GM21723 (cell line): ENCODE results near the gene ZBED1.
"Not testable (repeated sequence)": the region's sequence is repeated elsewhere in the genome, so short reads cannot be mapped to it uniquely, and the experiment has no call there.

Source experiments
- ATAC-seq: cut with Tn5 transposase; IDR thresholded peaks from one replicate; pipeline ENCODE4 v1.9.1; 2021; ENCODE audit warnings: mild to moderate bottlenecking, moderate library complexity; ENCODE audit not compliant: unreplicated experiment

The ZBED1 gene

DNA sequence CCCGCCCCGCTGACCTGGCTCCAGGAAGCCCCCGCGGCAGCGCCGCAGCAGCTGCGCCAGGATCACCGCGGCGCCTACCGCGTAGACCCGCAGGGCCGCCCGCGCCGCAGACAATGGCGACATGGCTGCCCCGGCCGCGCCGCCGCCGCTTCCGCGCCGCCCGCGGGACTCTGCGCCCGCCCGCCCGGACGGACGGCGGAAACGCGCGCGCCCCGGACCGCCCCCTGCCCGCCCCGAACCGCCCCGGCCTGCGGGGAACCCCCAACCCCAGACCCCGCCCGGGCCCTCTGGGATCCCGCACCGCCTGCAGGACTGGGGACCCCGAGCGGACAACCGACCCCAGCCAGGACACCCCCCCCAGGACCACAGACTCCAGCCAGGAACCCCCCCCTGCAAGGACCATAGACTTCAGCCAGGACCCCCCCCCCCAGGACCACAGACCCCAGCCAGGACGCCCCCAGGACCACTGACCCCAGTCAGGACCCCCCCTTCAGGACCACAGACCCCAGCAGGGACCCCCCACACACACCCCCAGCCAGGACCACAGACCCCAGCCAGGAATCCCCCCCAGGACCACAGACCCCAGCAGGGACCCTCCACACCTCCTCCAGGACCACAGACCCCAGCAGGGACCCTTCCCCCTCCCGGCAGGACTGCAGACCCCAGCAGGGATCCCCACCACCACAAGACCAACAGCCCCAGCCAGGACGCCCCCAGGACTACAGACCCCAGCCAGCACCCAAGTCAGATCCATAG is at the start of gene ZBED1, which contains the start of gene DHRSX:
Gene ZBED1 (minus strand): TSS at position 174 of the 756 bp plus-strand sequence. CDS start 10,257 bp downstream, outside the sequence.
Gene DHRSX (minus strand): TSS at position 174 of the 756 bp plus-strand sequence. CDS start 51 bp downstream, at position 123.
- peak; percentile 75 for ATAC-seq

DNA sequence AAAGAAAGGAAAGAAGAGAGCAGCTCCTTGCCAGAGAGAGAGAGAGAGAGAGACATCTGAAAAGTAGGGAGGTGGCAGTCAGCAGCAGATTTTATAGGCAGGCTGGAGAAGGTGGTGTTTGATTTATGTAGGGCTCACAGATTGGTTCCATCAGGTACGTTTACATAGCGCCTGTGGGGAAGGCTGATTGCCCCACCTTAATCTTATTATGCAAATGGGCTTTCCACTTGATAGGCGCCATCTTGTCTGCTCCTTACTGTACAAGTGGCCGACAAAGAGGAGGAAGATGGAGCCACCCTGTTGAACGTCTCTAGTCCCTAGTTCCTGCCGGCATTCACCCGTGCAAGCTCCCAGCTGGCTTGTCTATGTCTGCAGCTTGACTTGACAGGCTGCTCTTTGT is 49.1 kb upstream of the ZBED1 start:
- ATAC-seq, result no peak

- no peak for ATAC-seq
These were observed 48.1 kb upstream of the ZBED1 start for GRCh38 chrX:2548711-2549423.

- no peak for ATAC-seq
These were observed 47.0 kb upstream of the ZBED1 start for GRCh38 chrX:2547736-2548135.

DNA sequence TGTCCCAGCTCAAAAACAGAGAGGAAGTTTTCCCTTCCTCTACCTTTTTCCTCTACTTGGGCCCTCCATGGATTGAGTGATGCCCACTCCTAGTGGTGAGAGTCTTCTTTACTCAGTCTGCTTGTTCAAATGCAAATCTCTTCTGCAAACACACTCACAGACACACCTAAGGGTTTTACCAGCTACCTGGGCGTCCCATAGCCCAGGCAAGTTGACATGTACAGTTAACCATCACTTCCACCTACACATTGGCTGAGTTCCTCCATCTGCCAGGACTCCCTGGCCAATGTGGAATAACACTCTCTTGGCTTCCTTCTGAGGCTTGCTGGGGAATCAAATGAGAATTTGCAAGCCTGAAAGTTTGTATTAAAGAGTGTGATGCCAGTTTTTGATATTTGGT is 45.7 kb upstream of the ZBED1 start:
- ATAC-seq, result no peak

GRCh38 chrX:2545144-2545543 is 44.4 kb upstream of the ZBED1 start:
- ATAC-seq, result no peak

- ATAC-seq, result no peak
These were observed 42.2 kb upstream of the ZBED1 start for GRCh38 chrX:2542826-2543521.

GRCh38 chrX:2541603-2542002 is 40.8 kb upstream of the ZBED1 start:
- ATAC-seq, result no peak

DNA sequence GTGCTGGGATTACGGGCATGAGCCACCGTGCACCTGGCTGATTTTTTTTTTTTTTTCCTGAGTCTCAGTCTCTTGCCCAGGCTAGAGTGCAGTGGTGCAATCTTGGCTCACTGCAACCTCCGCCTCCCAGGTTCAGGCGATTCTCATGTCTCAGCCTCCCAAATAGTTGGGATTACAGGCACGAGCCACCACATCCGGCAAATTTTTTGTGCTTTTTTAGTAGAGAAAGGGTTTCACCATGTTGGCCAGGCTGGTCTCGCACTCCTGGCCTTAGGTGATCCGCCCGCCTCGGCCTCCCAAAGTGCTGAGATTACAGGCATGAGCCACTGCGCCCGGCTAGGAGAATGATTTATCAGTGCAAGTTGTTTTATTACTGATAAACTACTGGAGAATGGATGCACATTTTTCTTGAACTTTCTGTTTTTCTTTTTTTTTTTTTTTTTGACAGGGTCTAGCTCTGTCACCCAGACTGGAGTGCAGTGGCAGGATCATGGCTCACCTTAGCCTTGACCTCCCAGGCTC is 39.7 kb upstream of the ZBED1 start:
- ATAC-seq, result no peak

DNA sequence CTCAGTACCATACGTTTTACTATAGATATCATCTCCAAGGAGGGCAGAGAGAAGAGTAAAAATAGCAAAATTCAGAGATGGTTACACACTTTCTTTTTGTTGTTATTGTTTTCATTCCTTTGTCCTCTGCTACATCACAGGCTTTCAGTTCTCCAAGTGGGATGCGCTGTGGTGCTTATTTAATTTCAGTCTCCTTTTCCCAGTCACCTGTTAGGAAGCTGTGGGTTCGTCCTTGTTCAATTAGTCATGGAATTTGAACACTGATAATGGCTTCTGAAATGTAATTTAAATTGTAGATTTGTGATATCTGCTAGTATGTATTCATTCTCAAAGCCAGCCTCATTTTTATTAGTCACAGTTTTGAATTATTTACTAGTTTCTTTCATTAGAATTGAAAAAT is 38.8 kb upstream of the ZBED1 start:
- ATAC-seq, result no peak

DNA sequence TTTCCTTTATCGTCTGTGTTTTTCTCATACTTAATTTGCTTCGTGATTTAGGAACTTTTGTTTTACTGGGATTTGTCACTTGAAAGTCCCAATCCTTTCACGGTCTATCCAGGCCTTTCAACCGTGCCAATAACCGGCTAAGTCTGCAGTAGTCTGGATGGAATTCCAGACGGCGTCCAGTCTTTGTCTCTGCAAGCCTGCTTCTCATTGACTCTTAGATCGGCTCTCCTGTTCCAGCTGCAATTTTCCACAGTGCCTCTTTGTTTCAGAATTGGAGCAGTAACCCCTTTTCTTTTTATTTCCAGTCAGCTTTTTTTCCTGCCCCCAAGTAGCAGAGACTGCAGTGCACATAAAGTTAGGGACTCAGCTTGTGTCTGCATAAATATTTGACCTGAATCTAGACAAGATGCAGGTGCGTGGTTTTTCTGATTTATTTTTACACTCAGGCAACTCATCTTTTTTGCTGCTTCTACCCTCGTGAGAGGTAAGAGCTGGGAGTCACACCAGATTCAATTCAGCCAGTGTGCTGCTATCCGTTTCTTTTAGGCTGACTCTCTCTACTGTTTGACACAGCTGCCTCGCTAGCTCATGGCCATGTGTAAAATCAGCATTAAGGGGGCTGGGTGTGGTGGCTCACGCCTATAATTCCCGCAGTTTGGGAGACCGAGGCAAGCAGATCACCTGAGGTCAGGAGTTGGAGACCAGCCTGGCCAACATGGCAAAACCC is 37.4 kb upstream of the ZBED1 start:
- no peak for ATAC-seq

GRCh38 chrX:2536974-2537373 is 36.2 kb upstream of the ZBED1 start:
- no peak for ATAC-seq

GRCh38 chrX:2536141-2536540 is 35.4 kb upstream of the ZBED1 start:
- no peak for ATAC-seq

GRCh38 chrX:2534261-2535021 is 33.7 kb upstream of the ZBED1 start:
- ATAC-seq, result not testable (repeated sequence)

GRCh38 chrX:2533424-2533823 is 32.6 kb upstream of the ZBED1 start:
- ATAC-seq, result no peak

GRCh38 chrX:2526390-2526789 is 25.6 kb upstream of the ZBED1 start:
- no peak for ATAC-seq

- ATAC-seq, result no peak
These were observed 23.1 kb upstream of the ZBED1 start for GRCh38 chrX:2523911-2524310.

GRCh38 chrX:2521927-2522386 is 21.2 kb upstream of the ZBED1 start:
- ATAC-seq, result peak; percentile 28

- ATAC-seq, result peak; percentile 79
These were observed 20.5 kb upstream of the ZBED1 start for GRCh38 chrX:2521092-2521926.
